Measurements from ENCODE around the gene RNF180. TPM values are rescaled to one million over a fixed set of nuclear protein-coding genes. Genes with fewer than 3 reads are reported as not detected.

Gene RNF180
- total and polyA plus RNA-seq, 2 of the 8 experiments (the other 6 are each of a cell fraction or from before 2014, with no cell fraction given) = 0.39 to 2.3 TPM

DNA sequence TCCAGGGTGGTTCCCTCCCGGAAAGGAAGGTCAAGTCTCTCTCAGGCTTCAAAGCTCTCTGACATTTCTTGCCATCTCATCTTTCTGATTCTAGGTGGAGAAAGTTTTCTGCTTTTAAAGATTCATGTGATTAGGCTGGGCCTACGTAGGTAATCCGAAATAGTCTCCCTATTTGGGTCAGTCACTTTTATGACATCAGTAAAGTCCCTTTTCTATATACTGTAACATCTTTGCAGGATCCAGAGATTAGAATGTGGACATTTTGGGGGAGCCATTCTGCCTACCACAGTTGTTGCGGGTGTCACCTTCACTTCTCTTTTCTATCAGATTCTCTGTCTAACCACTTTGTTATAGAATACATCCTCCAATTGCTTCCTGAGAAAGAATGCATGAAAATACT is 1.9 kb upstream of the RNF180 start (continued):
- TF ChIP-seq, protein P1, sequence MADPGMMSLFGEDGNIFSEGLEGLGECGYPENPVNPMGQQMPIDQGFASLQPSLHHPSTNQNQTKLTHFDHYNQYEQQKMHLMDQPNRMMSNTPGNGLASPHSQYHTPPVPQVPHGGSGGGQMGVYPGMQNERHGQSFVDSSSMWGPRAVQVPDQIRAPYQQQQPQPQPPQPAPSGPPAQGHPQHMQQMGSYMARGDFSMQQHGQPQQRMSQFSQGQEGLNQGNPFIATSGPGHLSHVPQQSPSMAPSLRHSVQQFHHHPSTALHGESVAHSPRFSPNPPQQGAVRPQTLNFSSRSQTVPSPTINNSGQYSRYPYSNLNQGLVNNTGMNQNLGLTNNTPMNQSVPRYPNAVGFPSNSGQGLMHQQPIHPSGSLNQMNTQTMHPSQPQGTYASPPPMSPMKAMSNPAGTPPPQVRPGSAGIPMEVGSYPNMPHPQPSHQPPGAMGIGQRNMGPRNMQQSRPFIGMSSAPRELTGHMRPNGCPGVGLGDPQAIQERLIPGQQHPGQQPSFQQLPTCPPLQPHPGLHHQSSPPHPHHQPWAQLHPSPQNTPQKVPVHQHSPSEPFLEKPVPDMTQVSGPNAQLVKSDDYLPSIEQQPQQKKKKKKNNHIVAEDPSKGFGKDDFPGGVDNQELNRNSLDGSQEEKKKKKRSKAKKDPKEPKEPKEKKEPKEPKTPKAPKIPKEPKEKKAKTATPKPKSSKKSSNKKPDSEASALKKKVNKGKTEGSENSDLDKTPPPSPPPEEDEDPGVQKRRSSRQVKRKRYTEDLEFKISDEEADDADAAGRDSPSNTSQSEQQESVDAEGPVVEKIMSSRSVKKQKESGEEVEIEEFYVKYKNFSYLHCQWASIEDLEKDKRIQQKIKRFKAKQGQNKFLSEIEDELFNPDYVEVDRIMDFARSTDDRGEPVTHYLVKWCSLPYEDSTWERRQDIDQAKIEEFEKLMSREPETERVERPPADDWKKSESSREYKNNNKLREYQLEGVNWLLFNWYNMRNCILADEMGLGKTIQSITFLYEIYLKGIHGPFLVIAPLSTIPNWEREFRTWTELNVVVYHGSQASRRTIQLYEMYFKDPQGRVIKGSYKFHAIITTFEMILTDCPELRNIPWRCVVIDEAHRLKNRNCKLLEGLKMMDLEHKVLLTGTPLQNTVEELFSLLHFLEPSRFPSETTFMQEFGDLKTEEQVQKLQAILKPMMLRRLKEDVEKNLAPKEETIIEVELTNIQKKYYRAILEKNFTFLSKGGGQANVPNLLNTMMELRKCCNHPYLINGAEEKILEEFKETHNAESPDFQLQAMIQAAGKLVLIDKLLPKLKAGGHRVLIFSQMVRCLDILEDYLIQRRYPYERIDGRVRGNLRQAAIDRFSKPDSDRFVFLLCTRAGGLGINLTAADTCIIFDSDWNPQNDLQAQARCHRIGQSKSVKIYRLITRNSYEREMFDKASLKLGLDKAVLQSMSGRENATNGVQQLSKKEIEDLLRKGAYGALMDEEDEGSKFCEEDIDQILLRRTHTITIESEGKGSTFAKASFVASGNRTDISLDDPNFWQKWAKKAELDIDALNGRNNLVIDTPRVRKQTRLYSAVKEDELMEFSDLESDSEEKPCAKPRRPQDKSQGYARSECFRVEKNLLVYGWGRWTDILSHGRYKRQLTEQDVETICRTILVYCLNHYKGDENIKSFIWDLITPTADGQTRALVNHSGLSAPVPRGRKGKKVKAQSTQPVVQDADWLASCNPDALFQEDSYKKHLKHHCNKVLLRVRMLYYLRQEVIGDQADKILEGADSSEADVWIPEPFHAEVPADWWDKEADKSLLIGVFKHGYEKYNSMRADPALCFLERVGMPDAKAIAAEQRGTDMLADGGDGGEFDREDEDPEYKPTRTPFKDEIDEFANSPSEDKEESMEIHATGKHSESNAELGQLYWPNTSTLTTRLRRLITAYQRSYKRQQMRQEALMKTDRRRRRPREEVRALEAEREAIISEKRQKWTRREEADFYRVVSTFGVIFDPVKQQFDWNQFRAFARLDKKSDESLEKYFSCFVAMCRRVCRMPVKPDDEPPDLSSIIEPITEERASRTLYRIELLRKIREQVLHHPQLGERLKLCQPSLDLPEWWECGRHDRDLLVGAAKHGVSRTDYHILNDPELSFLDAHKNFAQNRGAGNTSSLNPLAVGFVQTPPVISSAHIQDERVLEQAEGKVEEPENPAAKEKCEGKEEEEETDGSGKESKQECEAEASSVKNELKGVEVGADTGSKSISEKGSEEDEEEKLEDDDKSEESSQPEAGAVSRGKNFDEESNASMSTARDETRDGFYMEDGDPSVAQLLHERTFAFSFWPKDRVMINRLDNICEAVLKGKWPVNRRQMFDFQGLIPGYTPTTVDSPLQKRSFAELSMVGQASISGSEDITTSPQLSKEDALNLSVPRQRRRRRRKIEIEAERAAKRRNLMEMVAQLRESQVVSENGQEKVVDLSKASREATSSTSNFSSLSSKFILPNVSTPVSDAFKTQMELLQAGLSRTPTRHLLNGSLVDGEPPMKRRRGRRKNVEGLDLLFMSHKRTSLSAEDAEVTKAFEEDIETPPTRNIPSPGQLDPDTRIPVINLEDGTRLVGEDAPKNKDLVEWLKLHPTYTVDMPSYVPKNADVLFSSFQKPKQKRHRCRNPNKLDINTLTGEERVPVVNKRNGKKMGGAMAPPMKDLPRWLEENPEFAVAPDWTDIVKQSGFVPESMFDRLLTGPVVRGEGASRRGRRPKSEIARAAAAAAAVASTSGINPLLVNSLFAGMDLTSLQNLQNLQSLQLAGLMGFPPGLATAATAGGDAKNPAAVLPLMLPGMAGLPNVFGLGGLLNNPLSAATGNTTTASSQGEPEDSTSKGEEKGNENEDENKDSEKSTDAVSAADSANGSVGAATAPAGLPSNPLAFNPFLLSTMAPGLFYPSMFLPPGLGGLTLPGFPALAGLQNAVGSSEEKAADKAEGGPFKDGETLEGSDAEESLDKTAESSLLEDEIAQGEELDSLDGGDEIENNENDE (IDR thresholded peaks at IDR 0.05; ENCODE audit: insufficient replicate concordance, low read length) = no peak
- TF ChIP-seq EP300 (IDR thresholded peaks at IDR 0.05; ENCODE audit: borderline replicate concordance in 1 of 2, low read depth in 2 of 2, low read length in 2 of 2) (no peak), GABPA (IDR thresholded peaks at IDR 0.05; ENCODE audit: borderline replicate concordance, insufficient read depth, low read length) (no peak), SP2 (IDR thresholded peaks at IDR 0.05; ENCODE audit: low read length) (no peak), SAP30 (IDR thresholded peaks at IDR 0.05; ENCODE audit: insufficient read depth, insufficient replicate concordance, low read length) (no peak), POLR2AphosphoS5 (IDR thresholded peaks at IDR 0.05; ENCODE audit: low read depth, low read length) (no peak), NRF1 (IDR thresholded peaks at IDR 0.05; ENCODE audit: low read depth, low read length) (no peak), POLR2A (IDR thresholded peaks at IDR 0.05; ENCODE audit: control extremely low read depth in 1 of 2, low read depth in 2 of 2, low read length in 2 of 2) (no peak), TCF12 (IDR thresholded peaks at IDR 0.05; ENCODE audit: low read depth, low read length) (no peak), CREB1 (IDR thresholded peaks at IDR 0.05) (no peak)
- TF ChIP-seq, protein P2, sequence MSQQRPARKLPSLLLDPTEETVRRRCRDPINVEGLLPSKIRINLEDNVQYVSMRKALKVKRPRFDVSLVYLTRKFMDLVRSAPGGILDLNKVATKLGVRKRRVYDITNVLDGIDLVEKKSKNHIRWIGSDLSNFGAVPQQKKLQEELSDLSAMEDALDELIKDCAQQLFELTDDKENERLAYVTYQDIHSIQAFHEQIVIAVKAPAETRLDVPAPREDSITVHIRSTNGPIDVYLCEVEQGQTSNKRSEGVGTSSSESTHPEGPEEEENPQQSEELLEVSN (IDR thresholded peaks at IDR 0.05) = no peak
